Left kidney (tissue), 2 donors: ENCODE measurements around the gene DPP6. TPM values are rescaled to one million over a fixed set of nuclear protein-coding genes. Genes with fewer than 3 reads are reported as not detected.
A peak's percentile ranks its signal among the peaks of the same experiment; 100 is the strongest.

Experiments
- DNase-seq: peaks from one replicate; pipeline ENCODE4 v3.0.0-alpha.2; 2013
- polyA plus RNA-seq: library from polyadenylated mRNA; unstranded; fragments of 120-200 nt; gene quantifications from one replicate; pipeline ENCODE4 v1.2.1, GENCODE V29; 2013; ENCODE audit not compliant: insufficient read length

Gene DPP6
- polyA plus RNA-seq, 1 donor: 44.9 TPM

GRCh38 chr7:154540596-154540995 lies 488.4 kb downstream of the DPP6 start:
- no peak for DNase-seq

- DNase-seq: no peak
These were observed 489.4 kb downstream of the DPP6 start for GRCh38 chr7:154541606-154542005.

GRCh38 chr7:154546946-154547587 lies 494.9 kb downstream of the DPP6 start:
- DNase-seq: no peak

- no peak for DNase-seq
These were observed 501.6 kb downstream of the DPP6 start for GRCh38 chr7:154553711-154554265.

- no peak for DNase-seq
These were observed 507.3 kb downstream of the DPP6 start for GRCh38 chr7:154559454-154559853.

GRCh38 chr7:154564676-154565075 lies 512.5 kb downstream of the DPP6 start:
- DNase-seq: no peak

GRCh38 chr7:154566877-154567276 lies 514.7 kb downstream of the DPP6 start:
- no peak for DNase-seq

GRCh38 chr7:154568346-154568745 lies 516.1 kb downstream of the DPP6 start:
- no peak for DNase-seq

GRCh38 chr7:154569916-154570315 lies 517.7 kb downstream of the DPP6 start:
- no peak for DNase-seq

- no peak for DNase-seq
These were observed 519.6 kb downstream of the DPP6 start for GRCh38 chr7:154571772-154572171.

- no peak for DNase-seq
These were observed 522.0 kb downstream of the DPP6 start for GRCh38 chr7:154574235-154574634.

GRCh38 chr7:154575497-154575896 lies 523.3 kb downstream of the DPP6 start:
- DNase-seq: no peak

- no peak for DNase-seq
These were observed 524.4 kb downstream of the DPP6 start for GRCh38 chr7:154576604-154577003.

- DNase-seq: no peak
These were observed 525.1 kb downstream of the DPP6 start for GRCh38 chr7:154577141-154577873.

- DNase-seq: no peak
These were observed 526.1 kb downstream of the DPP6 start for GRCh38 chr7:154578336-154578735.

GRCh38 chr7:154579711-154580110 lies 527.5 kb downstream of the DPP6 start:
- no peak for DNase-seq

- no peak for DNase-seq
These were observed 529.2 kb downstream of the DPP6 start for GRCh38 chr7:154581251-154581890.

- DNase-seq: no peak
These were observed 531.3 kb downstream of the DPP6 start for GRCh38 chr7:154583454-154583853.

- no peak for DNase-seq
These were observed 532.4 kb downstream of the DPP6 start for GRCh38 chr7:154584352-154585252.

- no peak for DNase-seq
These were observed 535.6 kb downstream of the DPP6 start for GRCh38 chr7:154587792-154588191.

GRCh38 chr7:154591544-154591943 lies 539.3 kb downstream of the DPP6 start:
- DNase-seq: peak; percentile 17

GRCh38 chr7:154592388-154592787 lies 540.2 kb downstream of the DPP6 start:
- DNase-seq: peak; percentile 27
